Neural cell (in vitro differentiated cells): ENCODE results near the gene RILPL2. TPM values are rescaled to one million over a fixed set of nuclear protein-coding genes. Genes with fewer than 3 reads are reported as not detected.
"Not testable (repeated sequence)": the region's sequence is repeated elsewhere in the genome, so short reads cannot be mapped to it uniquely, and the experiment has no call there.

Experiments
- H2AFZ ChIP-seq: fragments of 200-600, 300-800 bp; sonication (generic), shearing (Covaris generic); 2 replicates; pipeline ENCODE4 v1.6.0; 2014; ENCODE audit warnings: low read depth, mild to moderate bottlenecking, antibody characterized with exemption, low read length, moderate library complexity
- H3F3A ChIP-seq: fragments of 200-600 bp; shearing (Covaris generic); 2 replicates; pipeline ENCODE4 v1.6.1; 2016; ENCODE audit warnings: mild to moderate bottlenecking, moderate library complexity, mixed read lengths, antibody characterized with exemption, low read length; ENCODE audit not compliant: insufficient read depth, poor library complexity, severe bottlenecking
- H3K27ac ChIP-seq: fragments of 200-600, 300-800 bp; sonication (generic), shearing (Covaris generic); 2 replicates; pipeline ENCODE4 v1.5.1; 2014; ENCODE audit warnings: mild to moderate bottlenecking, low read length, moderate library complexity
- H3K27me3 ChIP-seq: fragments of 300-800, 200-600 bp; sonication (generic), shearing (Covaris generic); 2 replicates; pipeline ENCODE4 v1.6.0; 2014; ENCODE audit warnings: mild to moderate bottlenecking, low read depth, low read length, moderate library complexity; ENCODE audit not compliant: insufficient read depth
- H3K36me3 ChIP-seq: fragments of 300-800, 200-600 bp; sonication (generic), shearing (Covaris generic); 2 replicates; pipeline ENCODE4 v1.5.1; 2014; ENCODE audit warnings: mild to moderate bottlenecking, antibody characterized with exemption, low read length, moderate library complexity; ENCODE audit not compliant: insufficient read depth
- H3K4me2 ChIP-seq: fragments of 300-800, 200-600 bp; sonication (generic), shearing (Covaris generic); 2 replicates; pipeline ENCODE4 v1.6.0; 2014; ENCODE audit warnings: mild to moderate bottlenecking, low read length
- H3K4me3 ChIP-seq: fragments of 300-800, 200-600 bp; sonication (generic), shearing (Covaris generic); 2 replicates; pipeline ENCODE4 v1.5.1; 2014; ENCODE audit warnings: mild to moderate bottlenecking, low read length, moderate library complexity
- H3K79me2 ChIP-seq: fragments of 200-600 bp; shearing (Covaris generic); replicated peaks from 2 replicates; pipeline ENCODE4 v1.6.0; 2014; ENCODE audit warnings: mild to moderate bottlenecking, low read length, moderate library complexity; ENCODE audit not compliant: insufficient read depth
- H3K9ac ChIP-seq: fragments of 300-800, 200-600 bp; sonication (generic), shearing (Covaris generic); 2 replicates; pipeline ENCODE4 v1.6.1; 2016; ENCODE audit warnings: mild to moderate bottlenecking, low read length, mixed read lengths
- H3K9me2 ChIP-seq: fragments of 200-600 bp; shearing (Covaris generic); 2 replicates; pipeline ENCODE4 v1.6.1; 2016; ENCODE audit warnings: mild to moderate bottlenecking, low read length, mixed read lengths; ENCODE audit not compliant: insufficient read depth
- H3K9me3 ChIP-seq: fragments of 200-600, 300-800 bp; sonication (generic), shearing (Covaris generic); 2 replicates; pipeline ENCODE4 v1.6.1; 2016; ENCODE audit warnings: mild to moderate bottlenecking, mixed run types, low read length, moderate library complexity, mixed read lengths
- H4K20me1 ChIP-seq: fragments of 200-600 bp; shearing (Covaris generic); 2 replicates; pipeline ENCODE4 v1.6.1; 2016; ENCODE audit warnings: mild to moderate bottlenecking, mixed run types; ENCODE audit not compliant: insufficient read depth
- EP300 ChIP-seq: fragments of 450-650 bp; conservative IDR thresholded peaks from 2 replicates; pipeline ENCODE4 v1.6.1; 2014; ENCODE audit warnings: antibody characterized with exemption, mild to moderate bottlenecking, moderate library complexity; ENCODE audit not compliant: poor library complexity, severe bottlenecking
- EZH2 ChIP-seq: fragments of 200-600, 300-800 bp; shearing (Covaris generic), sonication (generic); IDR thresholded peaks from 2 replicates; pipeline ENCODE4 v1.6.1; 2014; ENCODE audit warnings: antibody characterized with exemption, low read length, borderline replicate concordance, mild to moderate bottlenecking; ENCODE audit not compliant: insufficient read depth, poor library complexity, severe bottlenecking
- MXI1 ChIP-seq: fragments of 450-650 bp; conservative IDR thresholded peaks from 2 replicates; pipeline ENCODE4 v1.6.1; 2014; ENCODE audit warnings: antibody characterized with exemption, mild to moderate bottlenecking; ENCODE audit not compliant: poor library complexity, severe bottlenecking
- POLR2AphosphoS5 ChIP-seq: IDR thresholded peaks from 2 replicates; pipeline ENCODE4 v1.6.1; 2012
- RAD21 ChIP-seq: fragments of 450-650 bp; conservative IDR thresholded peaks from 2 replicates; pipeline ENCODE4 v1.6.1; 2014; ENCODE audit warnings: antibody characterized with exemption, mild to moderate bottlenecking, moderate library complexity
- SMC3 ChIP-seq: fragments of 450-650 bp; conservative IDR thresholded peaks from 2 replicates; pipeline ENCODE4 v1.6.1; 2014; ENCODE audit warnings: antibody characterized with exemption, mild to moderate bottlenecking, moderate library complexity; ENCODE audit not compliant: poor library complexity
- TAF1 ChIP-seq: IDR thresholded peaks from 2 replicates; pipeline ENCODE4 v1.6.1; 2012; ENCODE audit warnings: low read depth
- polyA plus RNA-seq: library from polyadenylated mRNA; depleted of rRNA; stranded (reverse); fragments of >200 nt; gene quantifications from 2 replicates; pipeline ENCODE4 v1.2.3, GENCODE V29; 2014
- TF ChIP-seq, protein P1 (sequence below): IDR thresholded peaks from 2 replicates; pipeline ENCODE4 v1.6.1; 2012; ENCODE audit warnings: borderline replicate concordance
- TF ChIP-seq, protein P2 (sequence below): fragments of 450-650 bp; IDR thresholded peaks from 2 replicates; pipeline ENCODE4 v1.5.1; 2014; ENCODE audit warnings: antibody characterized with exemption, mild to moderate bottlenecking, moderate library complexity; ENCODE audit not compliant: poor library complexity, severe bottlenecking

Gene RILPL2
- polyA plus RNA-seq, 1 donor from 2014 or later = 0.07 TPM

DNA sequence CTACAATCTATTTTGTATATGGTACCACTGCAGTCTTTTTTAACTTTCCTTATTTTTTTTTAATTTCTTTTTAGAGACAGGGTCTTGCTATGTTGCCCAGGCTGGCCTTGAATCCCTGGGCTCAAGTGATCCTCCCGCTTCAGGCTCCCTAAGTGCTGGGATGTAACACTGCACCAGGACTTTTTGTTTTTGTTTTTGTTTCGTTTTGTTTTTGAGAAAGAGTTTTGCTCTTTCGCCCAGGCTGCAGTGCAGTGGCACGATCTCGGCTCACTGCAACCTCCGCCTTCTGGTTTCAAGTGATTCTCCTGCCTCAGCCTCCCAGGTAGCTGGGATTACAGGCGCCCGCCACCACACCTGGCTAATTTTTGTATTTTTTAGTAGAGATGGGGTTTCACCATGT is 7.4 kb downstream of the RILPL2 start:
- not testable (repeated sequence) for H4K20me1 ChIP-seq, H3K4me3 ChIP-seq, H3K27ac ChIP-seq, H3K9ac ChIP-seq, H3K79me2 ChIP-seq, H2AFZ ChIP-seq, H3K4me2 ChIP-seq, H3K36me3 ChIP-seq, H3K9me2 ChIP-seq, H3K27me3 ChIP-seq, H3F3A ChIP-seq, H3K9me3 ChIP-seq

DNA sequence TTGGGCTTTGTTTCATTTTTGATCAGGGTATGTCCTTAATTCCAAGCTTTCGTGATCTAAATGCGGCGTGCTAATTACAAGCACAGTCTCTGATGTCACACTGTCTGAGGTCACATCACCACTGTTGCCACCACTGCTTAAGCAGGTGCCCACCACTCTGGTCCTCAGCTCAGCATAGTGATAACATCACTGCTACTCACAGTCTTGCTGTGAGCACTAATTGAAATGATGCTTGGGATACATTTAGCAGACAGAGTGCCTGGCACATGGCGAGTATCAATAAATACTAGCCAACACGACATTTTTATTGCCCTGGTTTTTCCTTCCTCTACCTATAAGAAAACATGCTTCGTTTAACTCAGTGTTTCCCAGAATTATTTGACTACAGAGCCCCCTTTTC is 7.9 kb downstream of the RILPL2 start:
- Histone ChIP-seq H4K20me1 (no peaks in the 10 kb centered on the region), H3K4me3 (no peak overlapping the region), H2AFZ (no peak overlapping the region), H3K9me3 (no peaks in the 10 kb centered on the region), H3K4me2 (no peak overlapping the region), H3K9me2 (no peaks in the 10 kb centered on the region), H3K9ac (no peak overlapping the region), H3F3A (no peaks in the 10 kb centered on the region), H3K27me3 (no peaks in the 10 kb centered on the region), H3K36me3 (no peaks in the 10 kb centered on the region), H3K27ac (no peak overlapping the region), H3K79me2 (no peaks in the 10 kb centered on the region)
- TF ChIP-seq, protein P1, sequence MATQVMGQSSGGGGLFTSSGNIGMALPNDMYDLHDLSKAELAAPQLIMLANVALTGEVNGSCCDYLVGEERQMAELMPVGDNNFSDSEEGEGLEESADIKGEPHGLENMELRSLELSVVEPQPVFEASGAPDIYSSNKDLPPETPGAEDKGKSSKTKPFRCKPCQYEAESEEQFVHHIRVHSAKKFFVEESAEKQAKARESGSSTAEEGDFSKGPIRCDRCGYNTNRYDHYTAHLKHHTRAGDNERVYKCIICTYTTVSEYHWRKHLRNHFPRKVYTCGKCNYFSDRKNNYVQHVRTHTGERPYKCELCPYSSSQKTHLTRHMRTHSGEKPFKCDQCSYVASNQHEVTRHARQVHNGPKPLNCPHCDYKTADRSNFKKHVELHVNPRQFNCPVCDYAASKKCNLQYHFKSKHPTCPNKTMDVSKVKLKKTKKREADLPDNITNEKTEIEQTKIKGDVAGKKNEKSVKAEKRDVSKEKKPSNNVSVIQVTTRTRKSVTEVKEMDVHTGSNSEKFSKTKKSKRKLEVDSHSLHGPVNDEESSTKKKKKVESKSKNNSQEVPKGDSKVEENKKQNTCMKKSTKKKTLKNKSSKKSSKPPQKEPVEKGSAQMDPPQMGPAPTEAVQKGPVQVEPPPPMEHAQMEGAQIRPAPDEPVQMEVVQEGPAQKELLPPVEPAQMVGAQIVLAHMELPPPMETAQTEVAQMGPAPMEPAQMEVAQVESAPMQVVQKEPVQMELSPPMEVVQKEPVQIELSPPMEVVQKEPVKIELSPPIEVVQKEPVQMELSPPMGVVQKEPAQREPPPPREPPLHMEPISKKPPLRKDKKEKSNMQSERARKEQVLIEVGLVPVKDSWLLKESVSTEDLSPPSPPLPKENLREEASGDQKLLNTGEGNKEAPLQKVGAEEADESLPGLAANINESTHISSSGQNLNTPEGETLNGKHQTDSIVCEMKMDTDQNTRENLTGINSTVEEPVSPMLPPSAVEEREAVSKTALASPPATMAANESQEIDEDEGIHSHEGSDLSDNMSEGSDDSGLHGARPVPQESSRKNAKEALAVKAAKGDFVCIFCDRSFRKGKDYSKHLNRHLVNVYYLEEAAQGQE = no peak
- no peak for TF ChIP-seq EP300
- no peak for TF ChIP-seq TAF1
- TF ChIP-seq, protein P2, sequence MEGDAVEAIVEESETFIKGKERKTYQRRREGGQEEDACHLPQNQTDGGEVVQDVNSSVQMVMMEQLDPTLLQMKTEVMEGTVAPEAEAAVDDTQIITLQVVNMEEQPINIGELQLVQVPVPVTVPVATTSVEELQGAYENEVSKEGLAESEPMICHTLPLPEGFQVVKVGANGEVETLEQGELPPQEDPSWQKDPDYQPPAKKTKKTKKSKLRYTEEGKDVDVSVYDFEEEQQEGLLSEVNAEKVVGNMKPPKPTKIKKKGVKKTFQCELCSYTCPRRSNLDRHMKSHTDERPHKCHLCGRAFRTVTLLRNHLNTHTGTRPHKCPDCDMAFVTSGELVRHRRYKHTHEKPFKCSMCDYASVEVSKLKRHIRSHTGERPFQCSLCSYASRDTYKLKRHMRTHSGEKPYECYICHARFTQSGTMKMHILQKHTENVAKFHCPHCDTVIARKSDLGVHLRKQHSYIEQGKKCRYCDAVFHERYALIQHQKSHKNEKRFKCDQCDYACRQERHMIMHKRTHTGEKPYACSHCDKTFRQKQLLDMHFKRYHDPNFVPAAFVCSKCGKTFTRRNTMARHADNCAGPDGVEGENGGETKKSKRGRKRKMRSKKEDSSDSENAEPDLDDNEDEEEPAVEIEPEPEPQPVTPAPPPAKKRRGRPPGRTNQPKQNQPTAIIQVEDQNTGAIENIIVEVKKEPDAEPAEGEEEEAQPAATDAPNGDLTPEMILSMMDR = no peak
- no peak for TF ChIP-seq RAD21
- no peak for TF ChIP-seq SMC3
- TF ChIP-seq EZH2 = no peak
- no peak for TF ChIP-seq POLR2AphosphoS5
- TF ChIP-seq MXI1 = no peak
